GM06990 (cell line): Measurements from ENCODE around the gene TEX30.

ENCODE experiments used
- DNase-seq: peaks from one replicate; pipeline ENCODE4 v3.0.0-alpha.2; 2011; ENCODE audit not compliant: insufficient read length; ENCODE audit errors: extremely low read depth
- H3K27me3 ChIP-seq: replicated peaks from 2 replicates; pipeline ENCODE4 v1.6.0; 2011; ENCODE audit warnings: low read length; ENCODE audit not compliant: control insufficient read depth, insufficient read depth
- H3K36me3 ChIP-seq: 2 replicates; pipeline ENCODE4 v1.5.1; 2011; ENCODE audit warnings: low read length; ENCODE audit not compliant: control insufficient read depth, insufficient read depth
- H3K4me3 ChIP-seq: replicated peaks from 2 replicates; pipeline ENCODE4 v1.5.1; 2011; ENCODE audit warnings: low read depth, mild to moderate bottlenecking, control low read depth, low read length
- TF ChIP-seq, protein P1 (sequence below): IDR thresholded peaks from 2 replicates; pipeline ENCODE4 v1.5.1; 2011; ENCODE audit warnings: low read length, control low read depth, mild to moderate bottlenecking, inconsistent platforms; ENCODE audit not compliant: insufficient read depth, poor library complexity, severe bottlenecking

Gene TEX30

DNA sequence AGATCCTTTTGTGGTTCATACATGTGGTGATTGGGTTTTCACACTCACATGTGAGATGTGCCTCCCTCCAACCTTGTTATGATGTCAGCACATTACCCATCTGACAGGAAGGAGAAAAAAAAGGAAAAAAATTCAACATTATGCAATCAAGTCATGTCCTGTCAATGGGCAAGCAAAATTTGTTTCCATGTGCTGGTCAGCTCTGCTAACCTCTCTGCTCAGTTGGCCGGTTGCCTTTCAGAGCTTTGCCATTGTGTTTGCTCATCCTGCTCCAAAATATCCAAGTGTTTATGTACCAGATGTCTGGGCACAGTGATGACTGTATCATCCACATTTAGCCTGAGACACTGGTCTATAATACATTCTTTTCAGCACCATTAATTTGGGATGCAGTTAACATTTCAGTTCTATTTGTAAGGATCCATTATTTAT lies 51.8 kb downstream of the TEX30 start:
- no peak overlapping the region for H3K4me3 ChIP-seq
- DNase-seq, result no peak
- TF ChIP-seq, protein P1, sequence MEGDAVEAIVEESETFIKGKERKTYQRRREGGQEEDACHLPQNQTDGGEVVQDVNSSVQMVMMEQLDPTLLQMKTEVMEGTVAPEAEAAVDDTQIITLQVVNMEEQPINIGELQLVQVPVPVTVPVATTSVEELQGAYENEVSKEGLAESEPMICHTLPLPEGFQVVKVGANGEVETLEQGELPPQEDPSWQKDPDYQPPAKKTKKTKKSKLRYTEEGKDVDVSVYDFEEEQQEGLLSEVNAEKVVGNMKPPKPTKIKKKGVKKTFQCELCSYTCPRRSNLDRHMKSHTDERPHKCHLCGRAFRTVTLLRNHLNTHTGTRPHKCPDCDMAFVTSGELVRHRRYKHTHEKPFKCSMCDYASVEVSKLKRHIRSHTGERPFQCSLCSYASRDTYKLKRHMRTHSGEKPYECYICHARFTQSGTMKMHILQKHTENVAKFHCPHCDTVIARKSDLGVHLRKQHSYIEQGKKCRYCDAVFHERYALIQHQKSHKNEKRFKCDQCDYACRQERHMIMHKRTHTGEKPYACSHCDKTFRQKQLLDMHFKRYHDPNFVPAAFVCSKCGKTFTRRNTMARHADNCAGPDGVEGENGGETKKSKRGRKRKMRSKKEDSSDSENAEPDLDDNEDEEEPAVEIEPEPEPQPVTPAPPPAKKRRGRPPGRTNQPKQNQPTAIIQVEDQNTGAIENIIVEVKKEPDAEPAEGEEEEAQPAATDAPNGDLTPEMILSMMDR, result no peak
- H3K27me3 ChIP-seq, result no peaks in the 10 kb centered on the region
- no peaks in the 10 kb centered on the region for H3K36me3 ChIP-seq

DNA sequence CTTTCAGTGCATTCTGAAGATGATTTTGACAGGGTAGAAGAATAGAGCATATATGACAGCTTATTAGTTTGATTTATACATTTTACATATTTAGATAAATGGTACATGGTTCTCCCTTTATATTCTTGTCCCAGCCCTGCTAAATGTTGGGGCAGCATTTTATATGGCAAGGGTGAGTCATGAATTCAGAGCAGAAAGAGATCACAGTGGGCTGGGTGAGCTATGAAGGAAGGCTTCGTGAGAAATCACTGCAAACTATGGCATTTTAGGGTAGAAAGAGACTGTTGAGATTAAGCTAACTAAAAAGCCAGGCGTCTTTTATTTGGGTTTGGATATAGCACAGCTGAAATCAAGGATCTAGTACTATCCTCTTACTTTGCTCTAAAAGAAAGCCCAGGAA lies 54.8 kb downstream of the TEX30 start:
- DNase-seq, result no peak
- TF ChIP-seq, protein P1, result no peak
- H3K4me3 ChIP-seq, result no peak overlapping the region
- H3K27me3 ChIP-seq, result no peaks in the 10 kb centered on the region
- no peaks in the 10 kb centered on the region for H3K36me3 ChIP-seq
